KBM-7 (cell line): Measurements from ENCODE around the gene RAD51C.

Source experiments
- DNase-seq: peaks from one replicate; pipeline ENCODE4 v3.0.0-alpha.2; 2015
- in situ Hi-C: fragments of 300-500 bp; cut with MboI; formaldehyde crosslinking; loops from 2 replicates; pipeline ENCODE4 v1.14.3; 2020; ENCODE audit warnings: low sequenced_read_pairs, low pct_unique_long_range_greater_than_20kb, mixed read lengths

The RAD51C gene

GRCh38 chr17:58779446-58779845 is 87.0 kb downstream of the RAD51C start:
- no peak for DNase-seq
- in situ Hi-C loops, result no loop called here

GRCh38 chr17:58783380-58783779 is 91.0 kb downstream of the RAD51C start:
- in situ Hi-C loops, result no loop called here

DNA sequence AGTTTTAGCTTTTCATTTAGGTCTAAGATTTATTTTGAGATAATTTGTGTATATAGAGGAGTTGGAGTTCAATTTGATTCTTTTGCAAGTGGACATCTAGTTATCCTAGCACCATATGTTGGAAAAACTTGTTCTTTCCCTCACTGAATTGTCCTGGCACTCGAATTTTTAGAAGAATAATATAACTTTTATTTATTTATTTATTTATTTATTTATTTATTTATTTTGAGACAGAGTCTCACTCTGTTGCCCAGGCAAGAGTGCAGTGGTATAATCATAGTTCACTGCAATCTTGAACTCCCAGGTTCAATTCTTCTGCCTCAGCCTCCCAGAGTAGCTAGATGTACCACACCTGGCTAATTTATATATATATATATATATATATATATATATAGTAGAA is 92.7 kb downstream of the RAD51C start:
- no peak for DNase-seq
- in situ Hi-C loops, result no loop called here

More at GRCh38 chr17:58783380-58783779, 91.0 kb downstream of the RAD51C start:
- DNase-seq, result no peak
